MM.1S (cell line): Measurements from ENCODE around the gene TRIM8.

ENCODE experiments used
- CTCF ChIP-seq: fragments of 300-600 bp; sonication (generic); IDR thresholded peaks from 2 replicates; pipeline ENCODE4 v1.5.1; 2016; ENCODE audit warnings: antibody characterized with exemption, low read length, mixed read lengths
- EZH2 ChIP-seq: fragments of 300-600 bp; sonication (generic); optimal IDR thresholded peaks from 2 replicates; pipeline ENCODE3; 2017; ENCODE audit warnings: low read depth, mild to moderate bottlenecking, antibody characterized with exemption, low read length, mixed read lengths

- TF ChIP-seq CTCF (no peak), EZH2 (no peak)
Measured at GRCh38 chr10:102696736-102697135, 52.5 kb downstream of the TRIM8 start.
